Measurements from ENCODE around the gene ADAMTS12.

GRCh38 chr5:33563530-33563929 is 328.3 kb downstream of the ADAMTS12 start:
- TF ChIP-seq CTCF (IDR thresholded peaks at IDR 0.05) (no peak), EP300 (IDR thresholded peaks at IDR 0.05) (no peak)
